Adipose tissue (tissue), 3 donors: ENCODE results near the gene SORL1. TPM values are rescaled to one million over a fixed set of nuclear protein-coding genes. Genes with fewer than 3 reads are reported as not detected.
"Not testable (repeated sequence)": the region's sequence is repeated elsewhere in the genome, so short reads cannot be mapped to it uniquely, and the experiment has no call there.

Experiments used
- H3K27ac ChIP-seq: one replicate; pipeline ENCODE4 v1.5.1; 2013; ENCODE audit warnings: low read depth, low read length
- WGBS, 3 donors: extraction: QIAGEN DNeasy Blood & Tissue Kit; methylation state at CpG; one replicate each; pipeline ENCODE4 v1.1.7; 2013; 5-methylcytosine and 5-hydroxymethylcytosine counted together
- polyA plus RNA-seq, 3 donors: library from polyadenylated mRNA; stranded (reverse); fragments of 200-250 nt; gene quantifications; one replicate each; pipeline ENCODE4 v1.2.3, GENCODE V29; 2013
- donor health status: healthy with polysubstance abuse.
- donor health status: Bipolar disorder and iron deficiency.
- donor health status: healthy.

Gene SORL1
- polyA plus RNA-seq, result 1 to 10 TPM; 3.2 to 5.4 (median 3.4) TPM

GRCh38 chr11:121451986-121452608 lies at the start of gene SORL1:
Gene SORL1 (plus strand): TSS chr11:121452314. CDS start chr11:121452332, 18 bp downstream.
- no peak within 1 kb of the TSS for H3K27ac ChIP-seq
- 0 to 1% (median 1%) methylated on average over 61 to 89 of the region's 89 CpGs for WGBS, 3 donors

- 43 to 84% (median 73%) methylated on average over 1 of the region's 1 CpG for WGBS, 3 donors
- H3K27ac ChIP-seq, result no peak overlapping the region
These were observed 46.5 kb upstream of the SORL1 start for GRCh38 chr11:121405646-121406045.

GRCh38 chr11:121406291-121406690 lies 45.8 kb upstream of the SORL1 start:
- 75 to 98% (median 93%) methylated on average over 2 of the region's 2 CpGs for WGBS, 3 donors
- no peak overlapping the region for H3K27ac ChIP-seq

- WGBS, 3 donors, result 80% methylated on average over 2 of the region's 2 CpGs
These were observed 43.3 kb upstream of the SORL1 start for GRCh38 chr11:121408830-121409229.

GRCh38 chr11:121410041-121410440 lies 42.1 kb upstream of the SORL1 start:
- H3K27ac ChIP-seq, result not testable (repeated sequence)
- 91 to 95% (median 93%) methylated on average over 2 of the region's 2 CpGs for WGBS, 3 donors

More at GRCh38 chr11:121408830-121409229, 43.3 kb upstream of the SORL1 start:
- no peak overlapping the region for H3K27ac ChIP-seq

- H3K27ac ChIP-seq, result not testable (repeated sequence)
These were observed 40.8 kb upstream of the SORL1 start for GRCh38 chr11:121411330-121411729.

- WGBS, 3 donors, result 90 to 94% (median 92%) methylated on average over 4 of the region's 4 CpGs
- no peak overlapping the region for H3K27ac ChIP-seq
These were observed 40.0 kb upstream of the SORL1 start for GRCh38 chr11:121412000-121412587.

GRCh38 chr11:121412711-121413415 lies 39.3 kb upstream of the SORL1 start:
- 65 to 76% (median 72%) methylated on average over 4 of the region's 4 CpGs for WGBS, 3 donors

GRCh38 chr11:121414141-121414913 lies 37.8 kb upstream of the SORL1 start:
- H3K27ac ChIP-seq, result no peak overlapping the region
- 56 to 86% (median 63%) methylated on average over 2 of the region's 2 CpGs for WGBS, 3 donors

More at GRCh38 chr11:121412711-121413415, 39.3 kb upstream of the SORL1 start:
- no peak overlapping the region for H3K27ac ChIP-seq

- 4 to 29% (median 7%) methylated on average over 1 of the region's 1 CpG for WGBS, 3 donors
- H3K27ac ChIP-seq, result no peak overlapping the region
These were observed 36.3 kb upstream of the SORL1 start for GRCh38 chr11:121415856-121416255.

GRCh38 chr11:121417055-121417551 lies 35.0 kb upstream of the SORL1 start:
- H3K27ac ChIP-seq, result peak overlapping the region; percentile 54
- WGBS, 3 donors, result 15 to 30% (median 15%) methylated on average over 7 of the region's 7 CpGs

GRCh38 chr11:121417607-121418006 lies 34.5 kb upstream of the SORL1 start:
- peak overlapping the region; percentile 54 for H3K27ac ChIP-seq
- WGBS, 3 donors, result 24 to 50% (median 32%) methylated on average over 2 of the region's 2 CpGs

- no peak overlapping the region for H3K27ac ChIP-seq
- WGBS, 3 donors, result 55 to 65% (median 62%) methylated on average over 7 of the region's 7 CpGs
These were observed 33.4 kb upstream of the SORL1 start for GRCh38 chr11:121418625-121419114.

- 55 to 67% (median 63%) methylated on average over 4 of the region's 4 CpGs for WGBS, 3 donors
These were observed 32.3 kb upstream of the SORL1 start for GRCh38 chr11:121419836-121420235.

GRCh38 chr11:121420398-121420797 lies 31.7 kb upstream of the SORL1 start:
- 80 to 90% (median 84%) methylated on average over 2 of the region's 2 CpGs for WGBS, 3 donors

More at GRCh38 chr11:121419836-121420235, 32.3 kb upstream of the SORL1 start:
- no peak overlapping the region for H3K27ac ChIP-seq

GRCh38 chr11:121421149-121421901 lies 30.8 kb upstream of the SORL1 start:
- WGBS, 3 donors, result 58 to 77% (median 69%) methylated on average over 4 of the region's 4 CpGs
- no peak overlapping the region for H3K27ac ChIP-seq

More at GRCh38 chr11:121420398-121420797, 31.7 kb upstream of the SORL1 start:
- H3K27ac ChIP-seq, result no peak overlapping the region

- no peak overlapping the region for H3K27ac ChIP-seq
- 35 to 59% (median 42%) methylated on average over 4 of the region's 4 CpGs for WGBS, 3 donors
These were observed 29.4 kb upstream of the SORL1 start for GRCh38 chr11:121422675-121423074.

GRCh38 chr11:121425828-121426227 lies 26.3 kb upstream of the SORL1 start:
- WGBS, 3 donors, result 94 to 96% (median 95%) methylated on average over 5 of the region's 5 CpGs
- no peak overlapping the region for H3K27ac ChIP-seq
